H1 (cell line): ENCODE data around the gene TGIF1. TPM values are rescaled to one million over a fixed set of nuclear protein-coding genes. Genes with fewer than 3 reads are reported as not detected.
"Not testable (repeated sequence)": the region's sequence is repeated elsewhere in the genome, so short reads cannot be mapped to it uniquely, and the experiment has no call there.

Source experiments
- CTCF ChIA-PET: fragments of 300-600 bp; sonication (Branson Sonifier 250); formaldehyde crosslinking; loops from one replicate; lab custom pipeline; 2021; ENCODE audit not compliant: partially characterized antibody; lab: Charles Lee
- POLR2A ChIA-PET: fragments of 300-600 bp; sonication (Branson Sonifier 250); formaldehyde crosslinking; loops from one replicate; lab custom pipeline; 2021; ENCODE audit warnings: inconsistent platforms; ENCODE audit not compliant: partially characterized antibody; lab: Charles Lee
- DNase-seq, 2 experiments: peaks; one replicate each; pipeline versions ENCODE4 v3.0.0 to v3.0.0-alpha.2; 2010 to 2022; ENCODE audit warnings: low spot score in 2 of 2, low read depth in 1 of 2, mixed read lengths in 1 of 2
- FAIRE-seq: peaks from 2 replicates; lab custom pipeline; 2011; peaks lifted over from hg19 to GRCh38; lab: Jason Lieb, UNC
- H2AFZ ChIP-seq: 2 replicates; pipeline ENCODE4 v1.8.1; 2012; ENCODE audit warnings: low read length, inconsistent platforms
- H2AK5ac ChIP-seq: 2 replicates; pipeline ENCODE4 v1.6.1; 2013; ENCODE audit warnings: low read depth, low read length
- H2BK120ac ChIP-seq: replicated peaks from 2 replicates; pipeline ENCODE3; 2013; ENCODE audit warnings: low read depth, low read length, inconsistent platforms
- H2BK12ac ChIP-seq: 2 replicates; pipeline ENCODE4 v1.6.1; 2013; ENCODE audit warnings: low read depth, low read length
- H2BK15ac ChIP-seq: 2 replicates; pipeline ENCODE4 v1.6.1; 2013; ENCODE audit warnings: low read length
- H2BK20ac ChIP-seq: 2 replicates; pipeline ENCODE4 v1.6.1; 2013; ENCODE audit warnings: low read length
- H2BK5ac ChIP-seq: 2 replicates; pipeline ENCODE4 v1.6.1; 2013; ENCODE audit warnings: low read depth, low read length
- H3K14ac ChIP-seq: 2 replicates; pipeline ENCODE4 v1.6.1; 2013; ENCODE audit warnings: inconsistent platforms; ENCODE audit not compliant: insufficient read length
- H3K18ac ChIP-seq: 2 replicates; pipeline ENCODE4 v1.6.1; 2013; ENCODE audit warnings: low read length; ENCODE audit errors: extremely low read depth
- H3K23ac ChIP-seq: 2 replicates; pipeline ENCODE4 v1.6.1; 2013; ENCODE audit warnings: inconsistent platforms; ENCODE audit not compliant: insufficient read length
- H3K23me2 ChIP-seq: 2 replicates; pipeline ENCODE4 v1.6.1; 2013; ENCODE audit warnings: low read depth, low read length
- H3K27ac ChIP-seq: 2 replicates; pipeline ENCODE4 v1.6.1; 2011; ENCODE audit warnings: low read depth, low read length, inconsistent platforms
- H3K27me3 ChIP-seq, 4 experiments: replicated peaks in 1 of 4; 1 replicate in 1 of 4; 2 replicates in 3 of 4; pipeline versions ENCODE4 v1.6.1 to v1.8.1; 2011 to 2013; ENCODE audit warnings: low read length in 3 of 4, mild to moderate bottlenecking in 3 of 4, inconsistent platforms in 2 of 4, mixed read lengths in 2 of 4, moderate library complexity in 1 of 4; ENCODE audit not compliant: control insufficient read depth in 3 of 4, insufficient read depth in 3 of 4; ENCODE audit errors: extremely low read depth in 1 of 4
- H3K36me3 ChIP-seq, 4 experiments: 2 replicates each; pipeline versions ENCODE4 v1.6.1 to v1.8.1; 2011 to 2013; ENCODE audit warnings: mild to moderate bottlenecking in 4 of 4, low read length in 3 of 4, moderate library complexity in 2 of 4, control low read depth in 1 of 4, inconsistent platforms in 1 of 4; ENCODE audit not compliant: insufficient read depth in 4 of 4, control insufficient read depth in 2 of 4
- H3K4ac ChIP-seq: replicated peaks from 2 replicates; pipeline ENCODE3; 2013; ENCODE audit warnings: low read length, low read depth, mixed read lengths, inconsistent platforms; ENCODE audit not compliant: insufficient read length
- H3K4me1 ChIP-seq, 4 experiments: replicated peaks in 1 of 4; 1 replicate in 1 of 4; 2 replicates in 3 of 4; pipeline versions ENCODE4 v1.6.1 to v1.8.1; 2011 to 2013; ENCODE audit warnings: low read length in 3 of 4, inconsistent platforms in 2 of 4, mixed read lengths in 1 of 4; ENCODE audit not compliant: insufficient read depth in 4 of 4, control insufficient read depth in 3 of 4
- H3K4me2 ChIP-seq, 2 experiments: 2 replicates each; pipeline versions ENCODE4 v1.6.1 to v1.8.1; 2011 to 2013; ENCODE audit warnings: low read depth in 2 of 2, low read length in 2 of 2, control low read depth in 1 of 2, inconsistent platforms in 1 of 2, mild to moderate bottlenecking in 1 of 2; ENCODE audit not compliant: insufficient read depth in 1 of 2
- H3K4me3 ChIP-seq, 4 experiments: fragments of 200-600, 300-600 bp in 1 of 4; sonication (generic), shearing (Covaris generic), sonication (Bioruptor Twin) in 1 of 4; 2 replicates each; pipeline versions ENCODE4 v1.5.1 to v1.8.1; 2011 to 2016; ENCODE audit warnings: low read length in 4 of 4, low read depth in 3 of 4, control low read depth in 2 of 4, inconsistent platforms in 2 of 4, mild to moderate bottlenecking in 2 of 4, mixed read lengths in 1 of 4, moderate library complexity in 1 of 4; ENCODE audit not compliant: insufficient read depth in 2 of 4; ENCODE audit errors: extremely low read depth in 1 of 4
- H3K56ac ChIP-seq: replicated peaks from 2 replicates; pipeline ENCODE3; 2013; ENCODE audit warnings: low read depth, mild to moderate bottlenecking, mixed read lengths, low read length, inconsistent platforms; ENCODE audit not compliant: insufficient read length
- H3K79me1 ChIP-seq: 2 replicates; pipeline ENCODE4 v1.6.1; 2013; ENCODE audit warnings: low read depth, low read length, control low read depth
- H3K79me2 ChIP-seq, 2 experiments: 2 replicates each; pipeline versions ENCODE4 v1.6.1 to v1.8.1; 2012 to 2013; ENCODE audit warnings: low read length in 2 of 2, mild to moderate bottlenecking in 2 of 2, inconsistent platforms in 1 of 2; ENCODE audit not compliant: insufficient read depth in 2 of 2, control insufficient read depth in 1 of 2
- H3K9ac ChIP-seq, 4 experiments: replicated peaks in 1 of 4; 1 replicate in 1 of 4; 2 replicates in 3 of 4; pipeline versions ENCODE4 v1.6.1 to v1.8.1; 2011 to 2013; ENCODE audit warnings: low read depth in 3 of 4, low read length in 3 of 4, control low read depth in 2 of 4, mild to moderate bottlenecking in 2 of 4, moderate library complexity in 2 of 4, inconsistent platforms in 1 of 4; ENCODE audit errors: extremely low read depth in 1 of 4
- H3K9me3 ChIP-seq, 2 experiments: 2 replicates each; pipeline versions ENCODE4 v1.6.1 to v1.8.1; 2012 to 2013; ENCODE audit warnings: mild to moderate bottlenecking in 2 of 2, moderate library complexity in 2 of 2, control low read depth in 1 of 2, inconsistent platforms in 1 of 2, low read depth in 1 of 2, low read length in 1 of 2, mixed read lengths in 1 of 2; ENCODE audit not compliant: insufficient read depth in 2 of 2
- H4K20me1 ChIP-seq, 2 experiments: replicated peaks in 1 of 2; 2 replicates each; pipeline versions ENCODE3 to v1.8.1; 2011 to 2013; ENCODE audit warnings: inconsistent platforms in 2 of 2, low read length in 2 of 2, mild to moderate bottlenecking in 1 of 2; ENCODE audit not compliant: insufficient read depth in 2 of 2, control insufficient read depth in 1 of 2
- H4K5ac ChIP-seq: 2 replicates; pipeline ENCODE4 v1.6.1; 2013; ENCODE audit warnings: low read length, low read depth, mixed read lengths, inconsistent platforms; ENCODE audit not compliant: insufficient read length
- H4K8ac ChIP-seq: 2 replicates; pipeline ENCODE4 v1.8.0; 2013; ENCODE audit warnings: mild to moderate bottlenecking, moderate library complexity, low read length, inconsistent platforms; ENCODE audit not compliant: insufficient read depth; ENCODE audit errors: extremely low read depth
- H4K91ac ChIP-seq: replicated peaks from 2 replicates; pipeline ENCODE3; 2013; ENCODE audit warnings: low read length, mixed read lengths, inconsistent platforms; ENCODE audit not compliant: insufficient read length
- WGBS, 2 experiments: shearing (Covaris generic) in 1 of 2; methylation state at CpG; one replicate each; pipeline versions ENCODE4 v1.1.6 to v1.1.7; 2013 to 2015; ENCODE audit warnings: low lambda C conversion rate in 2 of 2, mixed read lengths in 2 of 2, inconsistent platforms in 1 of 2, low coverage in 1 of 2, missing lambda C conversion rate in 1 of 2; ENCODE audit not compliant: insufficient replicate concordance in 2 of 2, insufficient coverage in 1 of 2, insufficient read length in 1 of 2; ENCODE audit errors: extremely low coverage in 1 of 2, missing lambda C conversion rate in 1 of 2; 5-methylcytosine and 5-hydroxymethylcytosine counted together
- polyA plus RNA-seq, 7 experiments: library from polyadenylated mRNA; depleted of rRNA in 3 of 7; stranded (reverse) in 5 of 7; unstranded in 2 of 7; fragments of >200 nt in 5 of 7; fragments of 200-250 nt in 2 of 7; gene quantifications; 1 replicate in 5 of 7; 2 replicates in 1 of 7; 4 replicates in 1 of 7; pipeline versions ENCODE4 v1.2.1 to v1.2.3, GENCODE V29; 2011 to 2013; ENCODE audit warnings: missing spikeins in 2 of 7, mixed read lengths in 2 of 7
- total RNA-seq: library from RNA; stranded (reverse); fragmentation: NEBNext Ultra II Directional; extraction: Animal tissue kit (Norgen Biotek cat#: 25700); gene quantifications from 2 replicates; pipeline ENCODE4 v1.2.1, GENCODE V29; 2021

Gene TGIF1
- total and polyA plus RNA-seq, 2 of the 8 experiments (the other 6 are each of a cell fraction or from before 2014, with no cell fraction given), result 256 to 262 TPM

DNA sequence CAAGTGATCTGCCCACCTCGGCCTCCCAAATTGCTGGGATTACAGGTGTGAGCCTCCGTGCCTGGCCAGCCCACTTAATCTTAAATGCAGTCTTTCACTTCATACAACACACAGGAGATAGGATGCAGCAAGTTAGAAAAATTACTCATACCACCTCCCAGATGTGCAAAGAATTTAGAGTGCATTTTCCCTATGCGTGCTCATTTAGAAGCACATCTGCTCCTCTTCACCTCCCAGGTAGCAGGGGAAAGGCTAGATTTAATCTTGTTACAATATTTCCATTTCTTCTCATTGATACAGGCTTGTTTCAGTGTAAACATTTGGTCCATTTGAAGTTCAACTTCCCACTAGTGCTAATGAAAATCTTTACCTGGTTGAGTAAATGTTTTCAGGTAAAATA, 39.1 kb upstream of the TGIF1 start:
- H4K20me1 ChIP-seq, H4K91ac ChIP-seq, H2BK5ac ChIP-seq, H3K79me2 ChIP-seq, H3K9ac ChIP-seq, H3K23me2 ChIP-seq, H4K5ac ChIP-seq, H2BK15ac ChIP-seq, H3K23ac ChIP-seq, H2BK120ac ChIP-seq, H3K27me3 ChIP-seq, H2AFZ ChIP-seq, H2BK20ac ChIP-seq, H3K4me2 ChIP-seq, H3K14ac ChIP-seq, DNase-seq, H3K27ac ChIP-seq, FAIRE-seq, H3K18ac ChIP-seq, H4K8ac ChIP-seq, H3K4me1 ChIP-seq, H3K56ac ChIP-seq, H3K4me3 ChIP-seq, H3K4ac ChIP-seq, H3K9me3 ChIP-seq, H3K36me3 ChIP-seq, CTCF ChIA-PET, H2BK12ac ChIP-seq, H2AK5ac ChIP-seq, H3K79me1 ChIP-seq: not testable (repeated sequence)
- POLR2A ChIA-PET, result interaction anchor here (0.7 kb wide), 1 partner anchor 37 kb away, joined by 4 read pairs; no protein-coding TSS in a partner anchor
- 87% methylated on average over 2 of the region's 3 CpGs; no CpG with 5 or more reads in 1 of the 2 experiments for WGBS, 2 experiments
